ENCODE results near the gene PARP11.

PARP11 gene

DNA sequence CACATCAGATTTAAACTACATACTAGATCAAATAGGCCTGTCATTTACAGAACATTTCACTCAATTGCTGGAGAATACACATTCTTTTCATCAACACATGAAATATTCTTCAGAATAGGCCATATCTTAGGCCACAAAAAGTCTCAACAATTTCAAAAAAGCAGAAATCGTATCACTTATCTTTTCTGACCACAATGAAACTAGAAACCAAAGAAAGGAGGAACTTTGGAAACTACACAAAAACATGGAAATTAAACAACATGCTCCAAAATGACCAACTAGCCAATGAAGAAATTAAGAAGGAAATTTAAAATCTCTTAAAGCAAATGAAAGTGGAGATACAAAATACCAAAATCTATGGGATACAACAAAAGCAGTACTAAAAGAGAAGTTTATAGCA is 35.1 kb downstream of the PARP11 start:
- no peak overlapping the region for H3K4me3 ChIP-seq (ENCODE audit: low read depth, low read length)
- in situ Hi-C loops (cut with HindIII; ENCODE audit: low sequenced_read_pairs), result no loop called here
- no peak for DNase-seq (ENCODE audit: low read depth)
- TF ChIP-seq, protein P1, sequence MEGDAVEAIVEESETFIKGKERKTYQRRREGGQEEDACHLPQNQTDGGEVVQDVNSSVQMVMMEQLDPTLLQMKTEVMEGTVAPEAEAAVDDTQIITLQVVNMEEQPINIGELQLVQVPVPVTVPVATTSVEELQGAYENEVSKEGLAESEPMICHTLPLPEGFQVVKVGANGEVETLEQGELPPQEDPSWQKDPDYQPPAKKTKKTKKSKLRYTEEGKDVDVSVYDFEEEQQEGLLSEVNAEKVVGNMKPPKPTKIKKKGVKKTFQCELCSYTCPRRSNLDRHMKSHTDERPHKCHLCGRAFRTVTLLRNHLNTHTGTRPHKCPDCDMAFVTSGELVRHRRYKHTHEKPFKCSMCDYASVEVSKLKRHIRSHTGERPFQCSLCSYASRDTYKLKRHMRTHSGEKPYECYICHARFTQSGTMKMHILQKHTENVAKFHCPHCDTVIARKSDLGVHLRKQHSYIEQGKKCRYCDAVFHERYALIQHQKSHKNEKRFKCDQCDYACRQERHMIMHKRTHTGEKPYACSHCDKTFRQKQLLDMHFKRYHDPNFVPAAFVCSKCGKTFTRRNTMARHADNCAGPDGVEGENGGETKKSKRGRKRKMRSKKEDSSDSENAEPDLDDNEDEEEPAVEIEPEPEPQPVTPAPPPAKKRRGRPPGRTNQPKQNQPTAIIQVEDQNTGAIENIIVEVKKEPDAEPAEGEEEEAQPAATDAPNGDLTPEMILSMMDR (IDR thresholded peaks at IDR 0.05; ENCODE audit: low read depth, low read length, missing control alignments), result no peak

DNA sequence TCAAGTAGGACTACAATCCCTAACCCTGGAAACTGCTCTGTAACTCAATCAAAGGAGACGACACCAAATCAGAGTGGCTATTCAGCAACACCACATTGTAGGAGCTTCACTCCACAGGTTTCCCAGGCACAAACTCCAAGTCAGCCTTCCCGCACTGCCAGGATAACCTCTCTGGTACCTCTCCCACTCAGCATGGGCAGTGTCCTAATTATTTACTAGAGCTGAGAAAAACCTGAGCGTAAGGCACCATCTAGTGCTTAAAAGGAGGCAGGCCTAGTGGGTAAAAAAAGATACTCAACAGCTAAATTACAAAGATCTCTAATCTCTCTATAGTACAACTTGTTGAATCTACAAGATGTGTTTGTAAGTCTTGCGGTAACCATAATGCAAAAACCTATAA is 36.1 kb downstream of the PARP11 start:
- DNase-seq (ENCODE audit: low read depth), result no peak
- TF ChIP-seq, protein P1 (IDR thresholded peaks at IDR 0.05; ENCODE audit: low read depth, low read length, missing control alignments), result no peak
- in situ Hi-C loops (cut with HindIII; ENCODE audit: low sequenced_read_pairs), result no loop called here
- no peak overlapping the region for H3K4me3 ChIP-seq (ENCODE audit: low read depth, low read length)

DNA sequence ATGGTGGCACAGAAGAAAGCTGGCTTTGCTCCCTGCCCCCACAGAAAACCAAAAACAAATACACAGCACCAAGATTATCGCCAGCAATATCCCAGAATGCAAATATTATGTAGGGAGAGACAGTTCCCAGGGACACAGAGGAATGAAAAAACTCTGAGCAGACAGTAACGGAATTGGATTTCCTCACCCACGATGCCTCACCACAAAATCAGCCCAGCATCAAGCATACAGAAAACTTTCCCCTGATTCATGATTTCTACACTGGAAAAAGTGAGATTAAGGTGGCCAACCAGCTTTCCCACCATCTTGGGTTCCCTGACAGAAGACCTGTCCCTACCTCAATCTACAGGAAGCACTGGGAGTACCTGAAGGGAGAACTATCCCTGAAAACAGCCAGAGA is 36.6 kb downstream of the PARP11 start:
- no peak for DNase-seq (ENCODE audit: low read depth)
- no peak overlapping the region for H3K4me3 ChIP-seq (ENCODE audit: low read depth, low read length)
- in situ Hi-C loops (cut with HindIII; ENCODE audit: low sequenced_read_pairs), result no loop called here
- TF ChIP-seq, protein P1 (IDR thresholded peaks at IDR 0.05; ENCODE audit: low read depth, low read length, missing control alignments), result no peak

DNA sequence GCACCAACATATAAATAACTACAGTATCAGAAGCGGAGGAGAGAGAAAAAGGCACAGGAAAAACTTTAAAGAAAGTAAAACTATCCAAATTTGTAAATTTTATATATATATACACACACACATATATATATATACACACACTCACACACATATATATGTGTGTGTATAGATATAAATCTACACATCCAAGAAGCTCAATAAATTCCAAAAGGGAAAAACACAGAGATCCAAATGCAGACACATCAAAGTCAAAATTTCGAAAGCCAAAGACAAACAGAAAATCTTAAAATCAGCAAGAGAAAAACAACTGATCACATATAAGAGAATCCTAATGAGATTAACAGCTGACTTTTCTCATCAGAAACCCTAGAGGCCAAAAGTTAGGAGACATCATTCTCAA is 37.3 kb downstream of the PARP11 start:
- no peak for DNase-seq (ENCODE audit: low read depth)
- TF ChIP-seq, protein P1 (IDR thresholded peaks at IDR 0.05; ENCODE audit: low read depth, low read length, missing control alignments), result no peak
- no peak overlapping the region for H3K4me3 ChIP-seq (ENCODE audit: low read depth, low read length)
- in situ Hi-C loops (cut with HindIII; ENCODE audit: low sequenced_read_pairs), result no loop called here

DNA sequence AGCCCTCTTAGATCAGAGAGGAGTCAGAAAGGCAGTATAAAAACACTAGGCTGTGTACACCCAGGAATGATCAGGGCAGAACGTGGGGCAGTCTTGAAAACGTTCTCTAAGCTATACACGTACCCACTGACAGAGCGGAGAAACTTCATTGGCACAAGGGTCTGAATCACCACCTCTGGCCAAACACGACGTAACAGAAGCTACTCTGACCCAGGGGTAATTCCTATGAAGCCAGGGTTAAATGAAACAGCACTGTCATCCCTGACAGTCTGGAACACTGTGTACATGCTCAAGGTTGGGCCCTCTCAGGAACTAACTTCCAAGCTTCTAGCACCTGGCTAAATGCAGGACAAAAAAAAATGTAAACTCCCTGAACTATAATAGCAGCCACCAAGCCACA is 38.4 kb downstream of the PARP11 start:
- TF ChIP-seq, protein P1 (IDR thresholded peaks at IDR 0.05; ENCODE audit: low read depth, low read length, missing control alignments), result no peak
- in situ Hi-C loops (cut with HindIII; ENCODE audit: low sequenced_read_pairs), result no loop called here
- H3K4me3 ChIP-seq (ENCODE audit: low read depth, low read length), result no peak overlapping the region

DNA sequence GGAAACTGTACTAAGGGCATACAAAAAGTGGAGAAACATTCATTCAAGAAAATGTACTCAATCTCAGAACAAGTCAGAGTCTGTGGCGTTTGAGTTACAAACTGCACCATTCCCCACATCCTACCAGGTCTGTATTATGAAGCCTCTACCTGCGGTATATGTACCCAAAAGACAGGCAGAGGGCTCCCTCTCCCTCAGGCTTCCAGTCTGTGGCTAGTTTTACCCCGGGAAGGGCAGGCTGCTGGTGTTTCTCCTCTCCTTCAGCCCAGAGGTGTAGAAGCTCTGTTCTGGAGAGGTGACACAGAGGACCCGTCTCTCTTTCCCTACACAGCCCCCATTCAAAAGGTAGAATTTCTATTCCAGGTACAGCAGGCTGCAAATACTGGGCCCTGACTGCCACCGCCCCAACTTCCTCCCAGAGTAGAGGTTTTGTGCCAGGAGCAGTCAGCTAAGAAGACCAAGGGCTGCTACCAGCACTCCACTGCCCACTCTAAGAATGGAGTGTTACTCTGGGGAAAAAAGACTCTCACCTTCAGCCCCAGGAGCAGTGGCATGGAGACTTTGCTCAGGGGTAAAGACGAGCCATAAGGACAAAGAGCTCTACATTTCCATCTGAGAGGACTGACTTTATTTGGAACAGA is 39.4 kb downstream of the PARP11 start:
- TF ChIP-seq, protein P1 (IDR thresholded peaks at IDR 0.05; ENCODE audit: low read depth, low read length, missing control alignments), result no peak
- no peak for DNase-seq (ENCODE audit: low read depth)
- H3K4me3 ChIP-seq (ENCODE audit: low read depth, low read length), result no peak overlapping the region
- in situ Hi-C loops (cut with HindIII; ENCODE audit: low sequenced_read_pairs), result no loop called here

More for the DNA sequence above, 38.4 kb downstream of the PARP11 start:
- DNase-seq (ENCODE audit: low read depth), result no peak
